Caco-2 (cell line): ENCODE measurements around the gene RAB27B. TPM values are rescaled to one million over a fixed set of nuclear protein-coding genes. Genes with fewer than 3 reads are reported as not detected.

Experiments used
- BruUV-seq: library from RNA; stranded (reverse); fragments of 400-500 nt; replicated peaks from 2 replicates; lab custom pipeline; 2021; lab: Mats Ljungman, UMichigan
- CTCF ChIA-PET: fragments of 300-600 bp; sonication (Branson Sonifier 250); formaldehyde crosslinking; loops from one replicate; lab custom pipeline; 2022; ENCODE audit warnings: antibody characterized with exemption; lab: Charles Lee
- POLR2A ChIA-PET: fragments of 300-600 bp; sonication (Branson Sonifier 250); formaldehyde crosslinking; loops from one replicate; lab custom pipeline; 2022; ENCODE audit warnings: antibody characterized with exemption; lab: Charles Lee
- DNase-seq, 2 experiments: peaks; one replicate each; pipeline versions ENCODE4 v3.0.0 to v3.0.0-alpha.2; 2020 to 2022
- H3K27me3 ChIP-seq: replicated peaks from 2 replicates; pipeline ENCODE4 v1.6.0; 2011; ENCODE audit warnings: low read length; ENCODE audit not compliant: control insufficient read depth, insufficient read depth
- H3K36me3 ChIP-seq: 2 replicates; pipeline ENCODE4 v1.5.1; 2011; ENCODE audit warnings: low read length; ENCODE audit not compliant: control insufficient read depth, insufficient read depth
- H3K4me1 ChIP-seq: fragments of 250-450 bp; sonication (Bioruptor Pico); 2 replicates; pipeline ENCODE4 v1.5.1; 2020; ENCODE audit warnings: mild to moderate bottlenecking
- H3K4me3 ChIP-seq: 2 replicates; pipeline ENCODE4 v1.5.1; 2011; ENCODE audit warnings: low read depth, mild to moderate bottlenecking, control low read depth, low read length
- H3K9me3 ChIP-seq: fragments of 250-450 bp; sonication (Bioruptor Pico); 2 replicates; pipeline ENCODE4 v1.5.1; 2020; ENCODE audit warnings: mild to moderate bottlenecking, moderate library complexity
- H3K27ac Mint-ChIP-seq: one replicate; pipeline ENCODE4 v1.8.0; 2022; ENCODE audit warnings: mixed read lengths; ENCODE audit not compliant: unreplicated experiment
- H3K27me3 Mint-ChIP-seq: one replicate; pipeline ENCODE4 v1.8.0; 2022; ENCODE audit warnings: mixed read lengths; ENCODE audit not compliant: insufficient read depth, unreplicated experiment
- H3K36me3 Mint-ChIP-seq: one replicate; pipeline ENCODE4 v1.8.0; 2022; ENCODE audit warnings: mild to moderate bottlenecking, mixed read lengths; ENCODE audit not compliant: insufficient read depth, unreplicated experiment
- H3K4me1 Mint-ChIP-seq: one replicate; pipeline ENCODE4 v1.8.0; 2022; ENCODE audit warnings: low read depth, mixed read lengths; ENCODE audit not compliant: unreplicated experiment
- H3K4me3 Mint-ChIP-seq: one replicate; pipeline ENCODE4 v1.8.0; 2022; ENCODE audit warnings: mild to moderate bottlenecking, moderate library complexity, mixed read lengths; ENCODE audit not compliant: unreplicated experiment
- H3K9me3 Mint-ChIP-seq: one replicate; pipeline ENCODE4 v1.8.0; 2022; ENCODE audit warnings: mixed read lengths; ENCODE audit not compliant: unreplicated experiment
- CTCF ChIP-seq, 2 experiments: fragments of 200-600 bp in 1 of 2; IDR thresholded peaks; 1 replicate in 1 of 2; 2 replicates in 1 of 2; pipeline versions ENCODE4 v1.5.1 to v1.8.0; 2011 to 2022; ENCODE audit warnings: antibody characterized with exemption in 1 of 2, control low read depth in 1 of 2, inconsistent platforms in 1 of 2, low read depth in 1 of 2, low read length in 1 of 2, mild to moderate bottlenecking in 1 of 2, moderate library complexity in 1 of 2; ENCODE audit not compliant: insufficient read depth in 1 of 2, severe bottlenecking in 1 of 2, unreplicated experiment in 1 of 2
- intact Hi-C: fragments of 100-400 bp; cut with micrococcal nuclease; formaldehyde crosslinking; loops from one replicate; pipeline ENCODE4 v1.10.0; 2022; ENCODE audit not compliant: unreplicated experiment
- total RNA-seq: library from RNA; stranded (reverse); gene quantifications from 2 replicates; pipeline ENCODE4 v1.2.3, GENCODE V29; 2022

The RAB27B gene
- total RNA-seq, 1 experiment from 2014 or later: 0.32 TPM

GRCh38 chr18:54791657-54792056, 36.6 kb upstream of the RAB27B start:
- Histone ChIP-seq H3K4me1 (no peaks in the 10 kb centered on the region), H3K27me3 (no peaks in the 10 kb centered on the region), H3K9me3 (no peaks in the 10 kb centered on the region), H3K4me3 (no peak overlapping the region), H3K36me3 (no peaks in the 10 kb centered on the region)
- no peaks in the 10 kb centered on the region for H3K36me3 Mint-ChIP-seq
- no peaks in the 10 kb centered on the region for H3K27me3 Mint-ChIP-seq
- no TSS peak for BruUV-seq
- TF ChIP-seq CTCF (IDR thresholded peaks at IDR 0.05; ENCODE audit: insufficient read depth in 1 of 2, low read depth in 1 of 2, low read length in 1 of 2, severe bottlenecking in 1 of 2, unreplicated experiment in 1 of 2): no peak
- no peaks in the 10 kb centered on the region for H3K4me1 Mint-ChIP-seq
- intact Hi-C loops: no loop called here
- CTCF ChIA-PET: no interaction called here
- H3K9me3 Mint-ChIP-seq: no peaks in the 10 kb centered on the region
- no peak for DNase-seq
- H3K4me3 Mint-ChIP-seq: no peak overlapping the region
- no peak overlapping the region for H3K27ac Mint-ChIP-seq
- POLR2A ChIA-PET: no interaction called here

- no TSS peak for BruUV-seq
- POLR2A ChIA-PET: no interaction called here
- H3K9me3 ChIP-seq: no peaks in the 10 kb centered on the region
- no peaks in the 10 kb centered on the region for H3K4me1 ChIP-seq
- no peaks in the 10 kb centered on the region for H3K36me3 ChIP-seq
- H3K27me3 ChIP-seq: no peaks in the 10 kb centered on the region
- no peak overlapping the region for H3K4me3 Mint-ChIP-seq
- H3K27ac Mint-ChIP-seq: no peak overlapping the region
- CTCF ChIA-PET: no interaction called here
- H3K4me3 ChIP-seq: no peak overlapping the region
- no peak for TF ChIP-seq CTCF (IDR thresholded peaks at IDR 0.05; ENCODE audit: insufficient read depth in 1 of 2, low read depth in 1 of 2, low read length in 1 of 2, severe bottlenecking in 1 of 2, unreplicated experiment in 1 of 2)
- intact Hi-C loops: no loop called here
- no peaks in the 10 kb centered on the region for H3K36me3 Mint-ChIP-seq
- H3K9me3 Mint-ChIP-seq: no peaks in the 10 kb centered on the region
- no peak for DNase-seq
- H3K27me3 Mint-ChIP-seq: no peaks in the 10 kb centered on the region
- no peaks in the 10 kb centered on the region for H3K4me1 Mint-ChIP-seq
These were observed 36.2 kb upstream of the RAB27B start for GRCh38 chr18:54792079-54792478.

- no peaks in the 10 kb centered on the region for H3K36me3 ChIP-seq
- POLR2A ChIA-PET: no interaction called here
- Mint-ChIP-seq H3K27me3 (no peaks in the 10 kb centered on the region), H3K4me1 (no peaks in the 10 kb centered on the region), H3K36me3 (no peaks in the 10 kb centered on the region), H3K27ac (no peak overlapping the region), H3K9me3 (no peaks in the 10 kb centered on the region), H3K4me3 (no peak overlapping the region)
- TF ChIP-seq CTCF (IDR thresholded peaks at IDR 0.05; ENCODE audit: insufficient read depth in 1 of 2, low read depth in 1 of 2, low read length in 1 of 2, severe bottlenecking in 1 of 2, unreplicated experiment in 1 of 2): no peak
- H3K9me3 ChIP-seq: no peaks in the 10 kb centered on the region
- DNase-seq: no peak
- CTCF ChIA-PET: no interaction called here
- H3K4me3 ChIP-seq: no peak overlapping the region
- H3K27me3 ChIP-seq: no peaks in the 10 kb centered on the region
- intact Hi-C loops: no loop called here
- no peaks in the 10 kb centered on the region for H3K4me1 ChIP-seq
- BruUV-seq: no TSS peak
These were observed 33.5 kb upstream of the RAB27B start for GRCh38 chr18:54794823-54795222.
